ENCODE measurements around the gene TOP3A. TPM values are rescaled to one million over a fixed set of nuclear protein-coding genes. Genes with fewer than 3 reads are reported as not detected.
"Not testable (repeated sequence)": the region's sequence is repeated elsewhere in the genome, so short reads cannot be mapped to it uniquely, and the experiment has no call there.

The TOP3A gene
- total and polyA plus RNA-seq, 8 donors = 7.6 to 311 (median 23.5) TPM

DNA sequence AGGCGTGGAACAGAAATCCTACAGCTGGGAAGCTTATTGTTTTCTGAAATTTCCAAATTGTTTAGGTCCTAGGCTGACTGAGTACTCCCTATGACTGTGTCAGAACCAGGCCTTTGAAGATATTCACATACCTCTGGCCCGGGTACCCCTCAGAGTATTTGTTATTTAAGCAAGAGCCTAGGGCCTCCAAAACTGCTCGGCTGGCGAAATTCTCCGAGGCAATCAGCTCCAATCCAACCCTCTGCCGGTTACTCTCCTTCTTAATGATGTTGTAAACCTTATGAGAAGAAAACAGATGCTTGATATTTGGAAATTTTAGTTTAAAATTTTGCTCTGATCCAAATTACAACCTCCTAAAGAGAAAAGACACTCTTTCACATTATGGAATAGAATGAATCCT lies 38.7 kb upstream of the TOP3A start:
- 93 to 97% (median 96%) methylated on average over 6 of the region's 6 CpGs for WGBS, 5 donors
- H3K4me1 ChIP-seq = peaks cover 0 to 8% (median 0%) of the 10 kb centered on the region in 4 donors
- no peaks in the 10 kb centered on the region for H3K27me3 ChIP-seq
- no peak for DNase-seq
- H3K36me3 ChIP-seq = peaks cover 20 to 82% (median 75%) of the 10 kb centered on the region in 4 donors
- no peak for TF ChIP-seq POLR2A (IDR thresholded peaks at IDR 0.05)
- no peak for TF ChIP-seq EP300 (IDR thresholded peaks at IDR 0.05)
- TF ChIP-seq POLR2AphosphoS5 (IDR thresholded peaks at IDR 0.05) = no peak
- TF ChIP-seq, protein P1, sequence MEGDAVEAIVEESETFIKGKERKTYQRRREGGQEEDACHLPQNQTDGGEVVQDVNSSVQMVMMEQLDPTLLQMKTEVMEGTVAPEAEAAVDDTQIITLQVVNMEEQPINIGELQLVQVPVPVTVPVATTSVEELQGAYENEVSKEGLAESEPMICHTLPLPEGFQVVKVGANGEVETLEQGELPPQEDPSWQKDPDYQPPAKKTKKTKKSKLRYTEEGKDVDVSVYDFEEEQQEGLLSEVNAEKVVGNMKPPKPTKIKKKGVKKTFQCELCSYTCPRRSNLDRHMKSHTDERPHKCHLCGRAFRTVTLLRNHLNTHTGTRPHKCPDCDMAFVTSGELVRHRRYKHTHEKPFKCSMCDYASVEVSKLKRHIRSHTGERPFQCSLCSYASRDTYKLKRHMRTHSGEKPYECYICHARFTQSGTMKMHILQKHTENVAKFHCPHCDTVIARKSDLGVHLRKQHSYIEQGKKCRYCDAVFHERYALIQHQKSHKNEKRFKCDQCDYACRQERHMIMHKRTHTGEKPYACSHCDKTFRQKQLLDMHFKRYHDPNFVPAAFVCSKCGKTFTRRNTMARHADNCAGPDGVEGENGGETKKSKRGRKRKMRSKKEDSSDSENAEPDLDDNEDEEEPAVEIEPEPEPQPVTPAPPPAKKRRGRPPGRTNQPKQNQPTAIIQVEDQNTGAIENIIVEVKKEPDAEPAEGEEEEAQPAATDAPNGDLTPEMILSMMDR (IDR thresholded peaks at IDR 0.05) = no peak
- no peaks in the 10 kb centered on the region for H3K9me3 ChIP-seq
- intact Hi-C loops (cut with DNase I; ENCODE audit: low total_unique reads) = no loop called here
- no peak overlapping the region for H3K4me3 ChIP-seq
- no peak overlapping the region for H3K27ac ChIP-seq

DNA sequence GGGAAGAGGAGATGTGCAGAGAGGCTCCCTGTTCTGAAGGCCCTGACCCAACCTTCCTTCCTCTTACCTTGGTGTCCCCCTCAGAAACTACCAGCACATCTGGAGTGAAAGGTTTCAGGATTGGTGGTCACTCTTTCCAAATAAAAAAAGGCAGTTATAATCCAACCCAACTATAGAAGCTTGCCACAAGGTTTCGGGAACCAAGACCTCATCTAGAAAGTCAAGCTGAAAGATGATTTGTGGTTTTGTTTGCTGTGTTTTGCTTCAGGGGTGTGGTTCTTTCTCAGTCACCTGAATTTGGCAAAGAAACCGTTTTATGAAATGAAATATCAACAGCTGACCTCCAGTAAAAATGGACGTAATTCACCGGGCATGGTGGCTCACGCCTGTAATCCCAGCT lies 29.2 kb upstream of the TOP3A start:
- WGBS, 5 donors = 63 to 83% (median 75%) methylated on average over 5 of the region's 5 CpGs
- H3K4me1 ChIP-seq = no peaks in the 10 kb centered on the region
- DNase-seq = no peak
- no peaks in the 10 kb centered on the region for H3K9me3 ChIP-seq
- TF ChIP-seq, protein P1 (IDR thresholded peaks at IDR 0.05) = no peak
- TF ChIP-seq EP300 (IDR thresholded peaks at IDR 0.05) (no peak), POLR2A (IDR thresholded peaks at IDR 0.05) (no peak), POLR2AphosphoS5 (IDR thresholded peaks at IDR 0.05) (no peak)
- H3K36me3 ChIP-seq = peaks cover 34 to 95% (median 91%) of the 10 kb centered on the region in 4 donors
- H3K27ac ChIP-seq = no peak overlapping the region
- H3K27me3 ChIP-seq = no peaks in the 10 kb centered on the region
- intact Hi-C loops (cut with DNase I; ENCODE audit: low total_unique reads) = no loop called here
- no peak overlapping the region for H3K4me3 ChIP-seq

DNA sequence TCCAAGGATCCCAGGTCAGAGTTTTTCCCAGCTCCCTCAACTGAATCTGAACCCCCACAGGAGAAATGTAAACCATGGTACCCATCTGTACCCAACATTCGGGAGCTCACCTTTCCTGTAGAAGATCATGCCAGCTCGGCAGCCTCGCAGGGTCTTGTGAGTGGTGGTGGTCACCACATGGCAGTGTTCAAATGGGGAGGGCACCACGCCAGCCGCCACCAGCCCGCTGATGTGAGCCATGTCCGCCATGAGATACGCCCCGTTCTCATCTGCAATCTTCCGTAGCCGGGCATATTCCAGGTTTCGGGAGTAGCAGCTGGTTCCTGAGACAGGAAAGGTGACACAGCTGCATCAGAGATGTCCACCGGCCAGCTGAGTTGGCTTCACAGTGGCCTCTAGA lies 25.1 kb upstream of the TOP3A start:
- intact Hi-C loops (cut with DNase I; ENCODE audit: low total_unique reads) = no loop called here
- no peak overlapping the region for H3K4me3 ChIP-seq
- H3K9me3 ChIP-seq = no peaks in the 10 kb centered on the region
- H3K27me3 ChIP-seq = no peaks in the 10 kb centered on the region
- H3K4me1 ChIP-seq = no peaks in the 10 kb centered on the region
- 94 to 99% (median 98%) methylated on average over 8 to 13 of the region's 13 CpGs for WGBS, 5 donors
- H3K36me3 ChIP-seq = peaks cover 29 to 91% (median 79%) of the 10 kb centered on the region in 4 donors
- TF ChIP-seq, protein P1 (IDR thresholded peaks at IDR 0.05) = no peak
- TF ChIP-seq POLR2AphosphoS5 (IDR thresholded peaks at IDR 0.05) (no peak), EP300 (IDR thresholded peaks at IDR 0.05) (no peak), POLR2A (IDR thresholded peaks at IDR 0.05) (no peak)
- H3K27ac ChIP-seq = no peak overlapping the region
- DNase-seq = no peak

DNA sequence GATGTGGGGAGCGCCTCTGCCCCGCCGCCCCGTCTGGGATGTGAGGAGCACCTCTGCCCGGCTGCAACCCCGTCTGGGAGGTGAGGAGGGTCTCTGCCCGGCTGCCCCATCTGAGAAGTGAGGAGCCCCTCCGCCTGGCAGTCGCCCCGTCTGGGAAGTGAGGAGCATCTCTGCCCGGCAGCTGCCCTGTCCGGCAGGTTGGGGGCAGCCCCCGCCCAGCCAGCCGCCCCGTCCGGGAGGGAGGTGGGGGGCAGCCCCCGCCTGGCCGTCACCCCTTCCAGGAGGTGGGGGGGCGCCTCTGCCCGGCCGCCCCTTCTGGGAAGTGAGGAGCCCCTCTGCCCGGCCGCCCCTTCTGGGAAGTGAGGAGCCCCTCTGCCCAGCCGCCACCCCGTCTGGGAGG lies 23.4 kb upstream of the TOP3A start:
- not testable (repeated sequence) for H3K27ac ChIP-seq, DNase-seq

DNA sequence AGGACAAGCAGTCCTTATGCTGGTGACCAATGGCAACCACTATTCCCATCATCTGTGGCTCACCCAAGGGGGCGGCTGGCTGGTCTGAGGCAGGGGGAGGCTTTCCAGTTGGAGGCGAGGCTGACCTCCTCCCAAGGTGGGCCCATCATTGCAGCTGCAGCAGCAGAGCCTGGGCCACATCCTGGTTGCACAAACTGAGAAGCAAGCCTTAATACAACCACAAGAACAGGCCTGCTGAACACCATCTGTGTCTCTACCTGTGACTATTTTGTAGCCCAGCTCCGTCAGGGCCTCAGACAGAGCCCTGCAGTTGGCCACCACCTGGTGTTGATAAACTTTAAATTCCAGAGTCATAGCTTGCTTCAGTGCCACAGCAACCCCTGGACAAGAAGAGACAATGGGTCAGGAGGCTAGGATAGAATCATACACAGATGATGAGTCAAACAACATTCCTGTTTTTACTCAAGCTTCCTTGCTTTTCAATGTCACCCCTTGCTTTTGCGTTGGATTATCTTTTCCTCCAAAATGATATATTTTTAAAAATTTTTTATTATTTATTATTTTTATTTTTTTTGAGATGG lies 18.2 kb upstream of the TOP3A start:
- Histone ChIP-seq H3K9me3 (no peaks in the 10 kb centered on the region), H3K4me3 (no peak overlapping the region), H3K27ac (no peak overlapping the region), H3K4me1 (no peaks in the 10 kb centered on the region), H3K27me3 (no peaks in the 10 kb centered on the region), H3K36me3 (peaks cover 46 to 97% (median 92%) of the 10 kb centered on the region in 4 donors)
- no peak for DNase-seq
- intact Hi-C loops (cut with DNase I; ENCODE audit: low total_unique reads) = no loop called here
- TF ChIP-seq, protein P1 (IDR thresholded peaks at IDR 0.05) = no peak
- TF ChIP-seq POLR2A (IDR thresholded peaks at IDR 0.05) = no peak
- no peak for TF ChIP-seq EP300 (IDR thresholded peaks at IDR 0.05)
- no peak for TF ChIP-seq POLR2AphosphoS5 (IDR thresholded peaks at IDR 0.05)
- WGBS, 5 donors = 71 to 95% (median 87%) methylated on average over 2 to 4 of the region's 4 CpGs

More for the DNA sequence above, 23.4 kb upstream of the TOP3A start:
- H3K27me3 ChIP-seq; H3K4me3 ChIP-seq; H3K9me3 ChIP-seq; H3K4me1 ChIP-seq; intact Hi-C loops (cut with DNase I; ENCODE audit: low total_unique reads): not testable (repeated sequence)
- 93 to 97% (median 95%) methylated on average over 16 to 24 of the region's 25 CpGs for WGBS, 5 donors
- H3K36me3 ChIP-seq = peaks cover 31 to 93% (median 83%) of the 10 kb centered on the region in 4 donors
